ENCODE measurements around the gene CILP.
"Not testable (repeated sequence)": the region's sequence is repeated elsewhere in the genome, so short reads cannot be mapped to it uniquely, and the experiment has no call there.

The CILP gene

DNA sequence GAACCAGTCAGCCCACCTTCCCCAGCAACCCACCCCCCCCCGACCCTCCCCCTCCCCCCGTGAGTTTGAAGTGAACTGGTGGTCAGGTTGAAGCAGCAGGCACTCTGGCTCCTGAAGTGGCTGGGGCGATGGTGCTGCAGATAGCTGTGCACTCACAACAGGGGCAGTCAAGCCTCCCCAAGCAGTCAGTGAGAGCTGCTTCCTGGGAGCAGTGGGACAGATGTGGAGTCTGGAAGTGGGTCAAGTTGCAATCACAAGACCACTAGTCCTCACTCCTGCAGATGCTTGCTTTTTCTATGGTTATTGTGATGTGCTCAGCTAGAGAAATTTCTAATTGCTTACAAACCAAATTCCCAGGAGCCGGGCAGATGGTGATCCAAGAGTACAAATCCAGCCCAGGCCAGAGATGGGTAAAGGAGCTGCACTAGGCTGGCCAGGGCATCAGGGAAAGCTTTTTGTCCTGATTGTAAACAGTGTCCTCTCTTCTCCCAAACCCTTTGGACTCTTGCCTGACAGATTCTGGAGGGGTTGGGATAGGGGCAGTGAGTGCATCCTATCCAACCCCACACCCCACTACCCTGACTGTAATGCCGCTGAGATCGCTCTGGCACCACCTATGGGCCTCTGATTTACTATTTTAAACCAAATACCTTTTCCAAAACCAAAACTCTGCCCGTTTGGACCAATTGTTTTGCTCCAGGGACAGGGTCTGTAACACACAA is 16.3 kb downstream of the CILP start:
- DNase-seq (ENCODE audit: low read depth, low spot score): no peak

DNA sequence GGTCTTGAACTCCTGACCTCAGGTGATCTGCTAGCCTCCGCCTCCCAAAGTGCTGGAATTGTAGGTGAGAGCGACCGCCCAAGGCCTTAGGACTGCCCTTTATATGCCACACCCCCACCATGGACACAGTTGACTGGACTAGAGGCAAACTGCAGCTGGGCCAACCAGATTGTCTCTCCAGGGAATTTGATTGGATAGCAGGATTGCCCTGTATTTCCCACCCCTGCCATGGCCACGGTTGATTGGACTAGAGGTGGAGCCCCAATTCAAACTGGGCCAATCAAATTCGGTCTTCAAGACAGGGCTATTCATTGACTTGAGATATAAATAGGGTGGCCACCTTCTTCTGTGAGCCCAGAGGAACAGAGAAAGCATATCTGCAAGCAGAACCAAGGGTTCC is 19.3 kb downstream of the CILP start:
- DNase-seq (ENCODE audit: low read depth, low spot score): no peak

DNA sequence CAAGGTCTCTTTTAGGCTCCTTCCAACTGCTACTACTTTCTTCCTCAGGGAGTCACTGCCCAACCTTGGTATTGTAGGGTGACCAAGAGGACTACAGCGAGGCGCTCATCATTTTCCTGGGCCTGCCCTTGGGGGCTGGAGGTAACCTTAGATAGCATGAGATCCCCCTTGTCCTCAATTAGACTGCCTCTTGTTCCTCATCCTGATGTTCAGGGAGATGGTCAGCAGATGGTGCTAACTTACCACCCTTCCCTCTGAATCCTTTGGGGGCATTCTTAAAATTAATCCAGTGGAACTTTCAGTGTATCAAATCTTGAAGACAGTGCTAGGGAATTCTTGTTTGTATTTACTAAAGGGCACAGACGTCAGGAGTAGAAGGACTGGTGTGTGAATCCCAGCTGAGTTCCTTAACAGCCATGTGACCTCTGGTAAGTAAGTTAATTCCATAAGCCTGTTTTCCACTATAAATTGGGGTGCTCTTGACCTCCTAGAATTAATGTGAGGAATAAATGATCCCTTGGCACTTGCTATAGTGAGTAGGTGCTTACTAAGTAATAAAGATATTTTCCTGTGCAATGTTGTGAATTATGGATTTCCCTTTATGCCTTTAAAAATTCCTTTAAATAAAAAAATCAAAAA is 22.1 kb downstream of the CILP start:
- peak; percentile 61 for DNase-seq (ENCODE audit: low read depth, low spot score)

DNA sequence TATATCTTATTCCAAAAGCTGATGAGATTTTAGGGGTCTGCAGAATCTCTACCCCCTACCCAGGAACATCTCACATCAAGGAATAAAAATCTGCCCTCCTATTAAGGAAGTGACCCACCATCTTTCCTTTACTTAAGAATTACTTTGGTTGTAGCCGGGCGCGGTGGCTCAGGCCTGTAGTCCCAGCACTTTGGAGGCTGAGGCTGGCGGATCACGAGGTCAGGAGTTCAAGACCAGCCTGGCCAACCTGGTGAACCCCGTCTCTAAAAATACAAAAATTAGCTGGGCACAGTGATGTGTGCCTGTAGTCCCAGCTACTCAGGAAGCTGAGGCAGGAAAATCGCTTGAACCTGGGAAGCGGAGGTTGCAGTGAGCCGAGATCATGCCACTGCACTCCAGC is 22.8 kb downstream of the CILP start:
- DNase-seq (ENCODE audit: low read depth, low spot score): not testable (repeated sequence)

DNA sequence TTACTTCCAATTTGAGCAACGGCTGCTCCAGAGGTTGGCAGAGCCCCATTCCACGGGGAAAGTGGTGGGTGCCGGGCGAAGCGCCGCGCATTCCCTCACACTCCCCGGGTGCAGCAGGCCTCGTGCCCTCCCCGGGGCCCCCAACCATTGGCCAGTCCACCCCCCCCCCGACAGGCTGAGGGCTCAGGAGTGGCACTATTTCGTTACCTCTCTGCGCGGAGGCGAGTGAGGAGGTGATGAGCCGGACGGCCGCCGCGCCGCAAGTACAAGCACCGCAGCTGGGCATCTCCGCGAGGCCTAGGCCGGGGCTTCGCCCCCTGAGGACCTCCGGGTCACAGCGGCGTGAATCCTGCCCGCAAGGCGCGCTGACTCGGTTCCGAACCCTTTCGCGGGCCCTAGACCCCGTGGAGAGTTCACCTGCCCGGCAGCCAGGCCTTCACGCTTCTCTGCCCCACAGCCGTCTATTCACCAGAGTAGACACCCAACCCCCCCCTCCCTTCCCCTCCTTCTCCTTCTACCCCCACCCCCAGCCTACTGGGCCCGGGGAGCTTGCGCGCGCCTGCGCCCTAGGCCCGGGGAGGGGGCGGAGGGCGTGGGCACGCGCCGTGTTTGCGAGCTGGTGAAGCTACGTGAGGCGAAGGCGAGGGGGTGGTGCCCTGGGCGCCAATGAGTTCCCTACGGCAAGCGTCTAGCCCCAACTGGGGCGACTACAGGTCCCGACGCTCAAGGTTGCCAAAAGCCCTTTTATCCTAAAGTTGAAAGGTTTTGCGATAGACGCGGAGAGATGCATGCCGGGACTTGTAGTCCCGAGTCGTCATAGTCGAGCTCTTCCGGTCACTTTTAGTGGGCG is 26.2 kb downstream of the CILP start, which contains the start of gene CLPX:
Gene CLPX, minus strand, starts transcription at position 475 of the 850 bp plus-strand sequence. Its CDS starts 189 bp downstream, at position 286.
- peak; percentile 96 for DNase-seq (ENCODE audit: low read depth, low spot score)

DNA sequence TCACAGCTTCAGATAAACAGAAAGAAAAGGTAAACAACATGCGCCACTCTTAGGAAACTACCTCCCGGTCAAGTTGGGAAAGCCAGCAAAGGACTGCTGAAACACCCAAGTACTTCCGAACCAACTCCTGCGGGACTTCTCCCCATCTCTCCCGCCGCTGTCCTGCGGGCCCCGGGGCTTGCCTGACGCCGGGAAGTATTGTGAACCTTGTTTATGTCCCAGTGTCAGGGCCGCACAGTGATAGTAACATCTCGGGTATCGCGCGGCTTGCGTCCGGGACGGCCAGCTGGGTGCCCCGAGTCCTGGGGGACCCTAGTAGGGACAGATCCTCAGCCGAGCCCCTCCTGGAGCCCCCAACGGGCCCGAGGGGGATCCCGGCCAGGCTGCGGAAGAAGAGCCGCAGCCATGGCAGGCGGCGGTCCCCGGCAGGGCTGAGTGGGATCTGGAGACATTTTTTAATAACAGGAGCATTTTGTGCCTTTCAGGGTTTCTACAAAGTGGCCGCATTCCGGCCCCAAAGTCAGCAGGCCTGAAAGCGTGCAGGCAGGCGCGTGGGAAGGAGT is 26.9 kb downstream of the CILP start:
- DNase-seq (ENCODE audit: low read depth, low spot score): peak; percentile 82

DNA sequence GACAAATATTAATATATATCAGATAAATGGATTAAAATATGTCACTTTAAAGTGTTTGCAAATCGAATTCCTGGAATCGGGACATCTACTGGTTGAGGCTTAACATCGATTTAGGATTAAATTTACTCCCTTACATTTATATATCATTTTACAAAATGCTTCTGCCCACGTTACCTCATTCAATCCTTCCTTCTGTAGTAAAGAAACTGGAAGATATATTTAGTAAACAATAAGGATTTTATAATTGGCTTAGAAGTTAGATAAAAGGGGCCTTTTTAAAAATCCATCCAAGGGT is 27.5 kb downstream of the CILP start:
- no peak for DNase-seq (ENCODE audit: low read depth, low spot score)

DNA sequence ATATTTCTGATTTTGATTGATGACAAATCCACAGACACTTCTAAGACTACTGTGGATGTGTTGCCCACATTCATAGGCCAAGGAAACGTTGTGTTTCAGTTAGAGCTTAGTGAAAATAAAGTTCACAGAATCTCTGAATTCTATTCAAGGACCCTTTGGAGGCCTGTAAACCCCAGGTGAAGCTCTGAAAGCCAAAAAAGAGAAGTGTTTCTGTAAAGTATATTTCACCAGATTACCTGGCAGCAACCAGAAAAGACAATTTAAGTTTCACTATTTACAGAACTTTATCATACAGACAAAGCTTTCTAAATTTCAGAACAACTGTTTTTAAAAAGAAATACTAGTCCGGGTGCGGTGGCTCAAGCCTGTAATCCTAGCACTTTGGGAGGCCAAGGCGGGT is 28.7 kb downstream of the CILP start:
- DNase-seq (ENCODE audit: low read depth, low spot score): no peak

- DNase-seq (ENCODE audit: low read depth, low spot score): not testable (repeated sequence)
These were observed 29.5 kb downstream of the CILP start for GRCh38 chr15:65181582-65182353.

- no peak for DNase-seq (ENCODE audit: low read depth, low spot score)
These were observed 31.1 kb downstream of the CILP start for GRCh38 chr15:65180167-65180566.

DNA sequence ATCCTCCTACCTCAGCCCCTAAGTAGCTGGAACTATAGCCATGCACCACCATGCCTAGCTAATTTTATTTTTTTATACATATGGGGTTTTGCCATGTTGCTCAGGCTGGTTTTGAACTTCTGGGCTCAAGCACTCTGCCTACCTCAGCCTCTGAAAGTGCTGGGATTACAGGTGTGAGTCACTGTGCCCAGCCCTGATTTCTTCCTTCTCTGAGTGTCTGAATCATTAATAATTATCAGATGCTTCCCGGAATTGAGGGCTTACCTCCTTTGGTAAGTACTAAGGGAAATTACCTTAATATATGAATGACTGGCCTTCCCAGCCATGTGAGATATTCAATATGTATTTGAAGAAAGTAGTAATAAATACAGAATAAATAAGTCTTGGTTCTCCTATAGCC is 33.4 kb downstream of the CILP start:
- no peak for DNase-seq (ENCODE audit: low read depth, low spot score)

GRCh38 chr15:65176056-65176455 is 35.2 kb downstream of the CILP start:
- no peak for DNase-seq (ENCODE audit: low read depth, low spot score)

DNA sequence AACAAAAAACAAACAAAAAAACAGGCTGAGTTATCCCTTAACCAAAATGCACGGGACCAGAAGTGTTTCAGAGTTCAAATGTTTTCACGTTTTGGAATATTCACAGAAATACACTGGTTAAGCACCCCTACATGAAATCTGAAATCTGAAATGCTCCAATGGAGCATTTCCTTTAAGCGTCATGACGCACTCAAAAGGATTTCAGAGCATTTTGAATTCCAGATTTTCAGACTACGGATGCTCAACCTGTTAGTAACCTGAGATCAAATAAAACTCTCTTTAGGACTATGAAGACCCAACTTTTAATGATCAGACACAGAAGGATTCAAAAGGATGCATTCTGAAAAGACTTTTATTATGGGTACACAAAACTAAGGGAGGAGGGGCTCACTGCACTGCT is 35.8 kb downstream of the CILP start:
- no peak for DNase-seq (ENCODE audit: low read depth, low spot score)

GRCh38 chr15:65174509-65174908 is 36.8 kb downstream of the CILP start:
- DNase-seq (ENCODE audit: low read depth, low spot score): no peak

DNA sequence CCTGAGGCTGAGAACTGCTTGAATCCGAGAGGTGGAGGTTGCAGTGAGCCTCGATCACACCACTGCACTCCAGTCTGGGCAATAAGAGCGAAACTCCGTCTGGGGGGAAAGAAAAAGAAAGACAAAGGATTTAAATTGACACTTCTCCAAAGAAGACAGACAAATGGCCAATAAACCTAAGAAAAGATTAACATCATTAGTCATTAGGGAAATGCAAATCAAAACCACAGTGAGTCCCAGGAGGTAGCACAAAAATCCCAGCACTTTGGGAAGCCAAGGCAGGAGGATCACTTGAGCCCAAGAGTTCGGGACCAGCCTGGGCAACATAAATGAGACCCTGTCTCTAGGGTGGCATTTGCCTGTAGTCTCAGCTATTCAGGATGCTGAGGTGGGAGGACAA is 38.7 kb downstream of the CILP start:
- DNase-seq (ENCODE audit: low read depth, low spot score): no peak

DNA sequence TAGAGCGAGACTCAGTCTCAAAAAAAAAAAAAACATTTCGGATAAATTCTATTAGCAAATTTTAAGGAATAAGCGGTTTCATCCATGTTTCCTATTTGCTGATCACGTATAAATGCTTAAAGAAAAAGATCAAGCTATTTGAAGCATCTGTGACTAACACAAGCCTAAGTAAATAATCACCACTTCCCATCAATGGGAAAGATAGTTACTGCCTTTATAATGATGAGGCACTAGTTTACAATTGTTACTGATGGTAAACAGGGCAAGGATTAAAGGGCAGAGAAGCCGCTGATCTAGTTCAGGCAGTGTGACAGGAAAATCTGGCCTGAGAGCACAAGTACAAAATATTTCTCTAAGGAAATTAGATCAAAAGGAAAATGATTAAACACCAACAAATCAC is 39.8 kb downstream of the CILP start:
- no peak for DNase-seq (ENCODE audit: low read depth, low spot score)

GRCh38 chr15:65165875-65166274 is 45.4 kb downstream of the CILP start:
- DNase-seq (ENCODE audit: low read depth, low spot score): no peak

DNA sequence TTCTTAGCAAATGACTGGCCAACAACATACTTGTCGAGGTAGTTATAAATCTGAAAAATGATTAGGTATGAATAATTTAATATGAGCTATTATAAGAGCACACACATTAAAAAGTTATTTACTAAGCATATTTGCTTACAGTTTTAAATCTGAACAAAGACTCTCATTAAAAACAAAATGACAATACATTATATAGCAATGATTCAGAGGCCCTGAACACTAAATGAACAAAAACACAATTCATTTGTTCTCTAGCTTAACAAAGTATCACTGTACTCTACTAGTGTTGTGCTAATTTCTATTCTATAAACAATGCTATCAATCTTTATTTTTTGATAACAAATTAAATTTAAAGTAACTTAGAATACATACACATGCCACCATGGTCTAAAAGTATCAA is 47.1 kb downstream of the CILP start:
- DNase-seq (ENCODE audit: low read depth, low spot score): no peak

- DNase-seq (ENCODE audit: low read depth, low spot score): no peak
These were observed 48.2 kb downstream of the CILP start for GRCh38 chr15:65163041-65163440.

DNA sequence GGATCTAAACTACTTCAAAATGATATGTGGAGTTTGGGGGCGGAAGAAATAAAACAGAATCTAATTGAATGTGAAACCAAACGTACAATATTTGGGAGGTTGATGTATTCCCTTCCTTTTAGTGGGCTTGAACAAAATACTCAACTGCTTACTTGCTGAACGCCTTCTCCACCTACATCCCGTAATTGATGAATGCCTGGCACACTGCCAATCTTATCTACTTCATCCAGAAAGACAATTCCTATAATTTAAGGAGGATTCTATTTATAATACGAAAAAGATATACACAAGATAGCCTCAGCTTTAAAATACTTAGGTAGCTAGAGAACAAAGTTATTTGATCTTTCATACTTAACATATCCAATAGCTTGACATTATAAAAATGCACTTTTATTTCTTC is 54.6 kb downstream of the CILP start:
- no peak for DNase-seq (ENCODE audit: low read depth, low spot score)

DNA sequence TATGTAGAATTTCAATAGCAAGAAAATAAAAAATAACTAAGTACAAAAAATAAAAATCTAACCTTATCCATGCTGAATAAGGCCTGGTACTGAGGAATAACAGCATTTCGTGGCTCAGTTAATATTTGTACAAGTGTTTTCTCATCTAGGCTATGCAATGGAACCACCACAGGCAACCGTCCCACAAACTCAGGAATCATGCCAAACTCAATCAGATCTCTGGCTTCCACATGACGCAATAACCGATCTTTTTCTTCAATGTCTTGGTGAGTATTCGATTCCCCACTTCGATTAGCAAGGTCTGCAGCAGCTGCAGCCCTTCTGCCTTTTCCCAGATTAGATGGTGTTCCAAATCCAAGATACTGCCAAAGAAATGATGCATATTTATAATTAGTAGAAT is 56.6 kb downstream of the CILP start:
- no peak for DNase-seq (ENCODE audit: low read depth, low spot score)

DNA sequence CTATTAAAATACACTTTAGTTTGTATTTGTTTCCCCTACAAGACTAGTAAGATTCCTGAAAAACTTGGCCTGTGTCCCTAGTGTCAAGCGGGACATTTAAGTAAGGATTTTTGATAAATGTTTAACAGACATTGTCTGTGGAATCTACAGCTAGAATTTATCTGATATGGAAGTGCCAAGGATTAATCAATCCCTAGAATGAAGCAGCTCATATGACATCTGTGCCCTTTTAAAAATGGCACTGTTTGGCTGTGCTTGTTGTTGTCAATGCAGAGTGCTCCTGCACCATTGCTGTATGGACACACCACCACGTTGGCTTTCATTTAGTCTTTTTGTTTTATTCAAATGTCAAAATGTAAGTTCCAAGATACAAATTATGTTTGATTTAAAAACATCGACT is 63.4 kb downstream of the CILP start:
- no peak for DNase-seq (ENCODE audit: low read depth, low spot score)
